IMR-90 (cell line): ENCODE results near the gene CNTLN. TPM values are rescaled to one million over a fixed set of nuclear protein-coding genes. Genes with fewer than 3 reads are reported as not detected.

Experiments
- ATAC-seq: fragments of 200-7000 bp; cut with Tn5 transposase; 2 replicates; pipeline ENCODE4 v1.9.1; 2020; ENCODE audit warnings: low read depth, mild to moderate bottlenecking, moderate library complexity
- BruUV-seq: library from RNA; stranded (reverse); fragments of 400-500 nt; replicated peaks from 2 replicates; lab custom pipeline; 2021; lab: Mats Ljungman, UMichigan
- CTCF ChIA-PET: fragments of 300-600 bp; formaldehyde crosslinking; extraction: SDS; loops from one replicate; lab custom pipeline; 2021; ENCODE audit warnings: antibody characterized with exemption; lab: Yijun Ruan, JAX
- POLR2A ChIA-PET: fragments of 300-600 bp; sonication (Branson Sonifier 250); formaldehyde crosslinking; loops from one replicate; lab custom pipeline; 2022; ENCODE audit warnings: antibody characterized with exemption; ENCODE audit not compliant: unreplicated experiment; lab: Charles Lee
- DNase-seq: peaks from one replicate; pipeline ENCODE4 v3.0.0; 2013
- H2AFZ ChIP-seq: replicated peaks from 2 replicates; pipeline ENCODE3; 2013; ENCODE audit warnings: low read length, mild to moderate bottlenecking; ENCODE audit not compliant: poor library complexity
- H2AK5ac ChIP-seq: 2 replicates; pipeline ENCODE4 v1.6.1; 2013; ENCODE audit warnings: low read depth, low read length, inconsistent platforms
- H2AK9ac ChIP-seq: replicated peaks from 2 replicates; pipeline ENCODE3; 2013; ENCODE audit warnings: mild to moderate bottlenecking, low read depth, low read length, moderate library complexity; ENCODE audit not compliant: poor library complexity
- H2BK120ac ChIP-seq: 2 replicates; pipeline ENCODE4 v1.6.1; 2013; ENCODE audit warnings: low read depth, low read length, inconsistent platforms
- H2BK15ac ChIP-seq: 3 replicates; pipeline ENCODE4 v1.6.1; 2013; ENCODE audit warnings: low read depth, low read length, inconsistent platforms
- H2BK20ac ChIP-seq: 2 replicates; pipeline ENCODE4 v1.6.1; 2013; ENCODE audit warnings: low read depth, mild to moderate bottlenecking, inconsistent platforms, low read length, moderate library complexity
- H2BK5ac ChIP-seq: 2 replicates; pipeline ENCODE4 v1.6.1; 2013; ENCODE audit warnings: mild to moderate bottlenecking, low read depth, low read length, inconsistent platforms; ENCODE audit not compliant: poor library complexity, severe bottlenecking
- H3K14ac ChIP-seq: replicated peaks from 2 replicates; pipeline ENCODE4 v1.6.1; 2013; ENCODE audit warnings: low read depth, low read length, inconsistent platforms
- H3K18ac ChIP-seq: 2 replicates; pipeline ENCODE4 v1.6.1; 2013; ENCODE audit warnings: low read depth, low read length, control low read depth
- H3K23ac ChIP-seq: 2 replicates; pipeline ENCODE4 v1.6.1; 2013; ENCODE audit warnings: low read depth, low read length, inconsistent platforms
- H3K27ac ChIP-seq: 2 replicates; pipeline ENCODE4 v1.5.1; 2013; ENCODE audit warnings: mild to moderate bottlenecking, control low read depth, low read length; ENCODE audit not compliant: insufficient read depth
- H3K27me3 ChIP-seq: 2 replicates; pipeline ENCODE4 v1.6.1; 2013; ENCODE audit warnings: low read length; ENCODE audit not compliant: control insufficient read depth, insufficient read depth
- H3K36me3 ChIP-seq: 2 replicates; pipeline ENCODE4 v1.6.1; 2013; ENCODE audit warnings: low read length, mixed read lengths; ENCODE audit not compliant: control insufficient read depth, insufficient read depth
- H3K4ac ChIP-seq: 2 replicates; pipeline ENCODE4 v1.6.1; 2013; ENCODE audit warnings: low read depth, low read length, inconsistent platforms
- H3K4me1 ChIP-seq: 2 replicates; pipeline ENCODE4 v1.6.1; 2013; ENCODE audit warnings: low read length, mixed read lengths; ENCODE audit not compliant: control insufficient read depth, insufficient read depth
- H3K4me2 ChIP-seq: 2 replicates; pipeline ENCODE4 v1.6.1; 2013; ENCODE audit warnings: low read depth, mild to moderate bottlenecking, control low read depth, low read length, moderate library complexity
- H3K4me3 ChIP-seq: 2 replicates; pipeline ENCODE4 v1.5.1; 2013; ENCODE audit warnings: low read depth, mild to moderate bottlenecking, control low read depth, low read length, moderate library complexity; ENCODE audit not compliant: insufficient read depth
- H3K56ac ChIP-seq: 2 replicates; pipeline ENCODE4 v1.6.1; 2013; ENCODE audit warnings: low read length, inconsistent platforms; ENCODE audit not compliant: insufficient read depth; ENCODE audit errors: extremely low read depth
- H3K79me1 ChIP-seq, 2 experiments: 2 replicates each; pipeline ENCODE4 v1.6.1; 2013; ENCODE audit warnings: low read length in 2 of 2, inconsistent platforms in 1 of 2, low read depth in 1 of 2
- H3K9ac ChIP-seq: 2 replicates; pipeline ENCODE4 v1.6.1; 2013; ENCODE audit warnings: low read depth, low read length, control low read depth
- H3K9me1 ChIP-seq: 2 replicates; pipeline ENCODE4 v1.6.1; 2013; ENCODE audit warnings: low read length, inconsistent platforms; ENCODE audit not compliant: insufficient read depth
- H3K9me3 ChIP-seq: 2 replicates; pipeline ENCODE4 v1.6.1; 2013; ENCODE audit warnings: low read length; ENCODE audit not compliant: control insufficient read depth, insufficient read depth
- H4K20me1 ChIP-seq: 2 replicates; pipeline ENCODE4 v1.6.1; 2013; ENCODE audit warnings: low read length, inconsistent platforms; ENCODE audit not compliant: insufficient read depth
- H4K5ac ChIP-seq: 2 replicates; pipeline ENCODE4 v1.6.1; 2013; ENCODE audit warnings: mild to moderate bottlenecking, low read depth, low read length, control low read depth
- H4K8ac ChIP-seq, 2 experiments: 2 replicates each; pipeline ENCODE4 v1.6.1; 2013; ENCODE audit warnings: low read depth in 2 of 2, low read length in 2 of 2, control low read depth in 1 of 2, inconsistent platforms in 1 of 2
- H4K91ac ChIP-seq: 2 replicates; pipeline ENCODE4 v1.6.1; 2013; ENCODE audit warnings: low read depth, low read length, inconsistent platforms; ENCODE audit not compliant: insufficient read depth
- BHLHE40 ChIP-seq: fragments of 150-350 bp; IDR thresholded peaks from 2 replicates; pipeline ENCODE4 v1.6.1; 2016; ENCODE audit warnings: mild to moderate bottlenecking, low read depth, low read length
- CEBPB ChIP-seq: IDR thresholded peaks from 2 replicates; pipeline ENCODE4 v1.6.1; 2012; ENCODE audit warnings: low read depth, low read length, improper control_type of control experiment
- CHD1 ChIP-seq: IDR thresholded peaks from 2 replicates; pipeline ENCODE4 v1.6.1; 2012; ENCODE audit warnings: low read depth, low read length, improper control_type of control experiment
- CTCF ChIP-seq: conservative IDR thresholded peaks from 2 replicates; pipeline ENCODE4 v1.5.1; 2012; ENCODE audit warnings: mild to moderate bottlenecking, low read depth, low read length, improper control_type of control experiment
- ELK1 ChIP-seq: fragments of 150-350 bp; IDR thresholded peaks from 2 replicates; pipeline ENCODE4 v1.6.1; 2016; ENCODE audit warnings: low read depth, mild to moderate bottlenecking, low read length, moderate library complexity, borderline replicate concordance
- FOS ChIP-seq: fragments of 150-350 bp; IDR thresholded peaks from 2 replicates; pipeline ENCODE4 v1.6.1; 2016; ENCODE audit warnings: low read depth, low read length
- MAFK ChIP-seq: IDR thresholded peaks from 2 replicates; pipeline ENCODE4 v1.6.1; 2012; ENCODE audit warnings: low read depth, low read length, improper control_type of control experiment
- MAZ ChIP-seq: IDR thresholded peaks from 2 replicates; pipeline ENCODE4 v1.6.1; 2012; ENCODE audit warnings: low read depth, mild to moderate bottlenecking, low read length, improper control_type of control experiment, moderate library complexity, borderline replicate concordance
- MXI1 ChIP-seq: IDR thresholded peaks from 2 replicates; pipeline ENCODE4 v1.6.1; 2012; ENCODE audit warnings: low read depth, mild to moderate bottlenecking, low read length, moderate library complexity, borderline replicate concordance
- NFE2L2 ChIP-seq: fragments of 150-350 bp; IDR thresholded peaks from 2 replicates; pipeline ENCODE4 v1.6.1; 2016; ENCODE audit warnings: low read depth, mild to moderate bottlenecking, low read length
- POLR2A ChIP-seq: IDR thresholded peaks from 2 replicates; pipeline ENCODE4 v1.6.1; 2012; ENCODE audit warnings: mild to moderate bottlenecking, low read depth, low read length
- RAD21 ChIP-seq: IDR thresholded peaks from 2 replicates; pipeline ENCODE4 v1.6.1; 2012; ENCODE audit warnings: low read length, improper control_type of control experiment
- RCOR1 ChIP-seq: IDR thresholded peaks from 2 replicates; pipeline ENCODE4 v1.6.1; 2012; ENCODE audit warnings: mild to moderate bottlenecking, low read length, improper control_type of control experiment; ENCODE audit not compliant: insufficient replicate concordance
- RFX5 ChIP-seq: IDR thresholded peaks from 2 replicates; pipeline ENCODE4 v1.8.0; 2012; ENCODE audit warnings: low read depth, mild to moderate bottlenecking, low read length, moderate library complexity
- SMC3 ChIP-seq: fragments of 150-350 bp; IDR thresholded peaks from 2 replicates; pipeline ENCODE4 v1.6.1; 2016; ENCODE audit warnings: low read depth, mild to moderate bottlenecking, antibody characterized with exemption, low read length, moderate library complexity
- USF2 ChIP-seq: fragments of 150-350 bp; IDR thresholded peaks from 2 replicates; pipeline ENCODE4 v1.6.1; 2017; ENCODE audit warnings: mild to moderate bottlenecking, antibody characterized with exemption, low read length, low read depth
- WGBS, 2 experiments: methylation state at CpG; one replicate each; pipeline versions ENCODE4 v1.1.5 to v1.1.7; 2013; ENCODE audit warnings: missing lambda C conversion rate in 2 of 2; ENCODE audit not compliant: insufficient read length in 1 of 2; ENCODE audit errors: extremely low coverage in 2 of 2; 5-methylcytosine and 5-hydroxymethylcytosine counted together
- dilution Hi-C: fragments of 300-500 bp; cut with HindIII; formaldehyde crosslinking; loops from one replicate; pipeline ENCODE4 v1.14.3; 2018; ENCODE audit warnings: low sequenced_read_pairs; ENCODE audit not compliant: unreplicated experiment
- in situ Hi-C: fragments of 300-500 bp; cut with MboI; formaldehyde crosslinking; loops from 3 replicates; pipeline ENCODE4 v1.14.3; 2019; ENCODE audit warnings: low sequenced_read_pairs, inconsistent platforms, mixed read lengths
- intact Hi-C: fragments of 100-400 bp; cut with micrococcal nuclease; formaldehyde crosslinking; loops from 2 replicates; pipeline ENCODE4 v1.10.0; 2022
- polyA plus RNA-seq, 3 experiments: library from polyadenylated mRNA; depleted of rRNA; stranded (reverse); fragments of >200 nt; gene quantifications; 2 replicates each; pipeline ENCODE4 v1.2.3, GENCODE V29; 2012; ENCODE audit warnings: low replicate concordance in 1 of 3
- total RNA-seq: library from RNA; depleted of rRNA; stranded (reverse); fragments of >200 nt; gene quantifications from 2 replicates; pipeline ENCODE4 v1.2.3, GENCODE V29; 2012

The CNTLN gene
- total and polyA plus RNA-seq, 2 of the 4 experiments (the other 2 are of a cell fraction) = 3.8 to 5.9 TPM

- ChIA-PET CTCF (no interaction called here), POLR2A (no interaction called here)
- no peaks in the 10 kb centered on the region for H3K27me3 ChIP-seq
- peaks cover 16% of the 10 kb centered on the region in 2 experiments for H3K79me1 ChIP-seq
- H2AFZ ChIP-seq = no peak overlapping the region
- H4K91ac ChIP-seq = no peak overlapping the region
- H3K4me3 ChIP-seq = no peak overlapping the region
- no peak for TF ChIP-seq MAZ
- TF ChIP-seq POLR2A = no peak
- TF ChIP-seq MXI1 = no peak
- TF ChIP-seq RAD21 = no peak
- TF ChIP-seq RFX5 = no peak
- no peak for TF ChIP-seq CHD1
- no peak for TF ChIP-seq ELK1
- no peak for TF ChIP-seq NFE2L2
- TF ChIP-seq RCOR1 = no peak
- no peak for TF ChIP-seq CEBPB
- TF ChIP-seq SMC3 = no peak
- no peak for TF ChIP-seq USF2
- no peak for TF ChIP-seq MAFK
- TF ChIP-seq BHLHE40 = no peak
- TF ChIP-seq FOS = no peak
- no peak for TF ChIP-seq CTCF
- H3K9ac ChIP-seq = no peak overlapping the region
- no peak overlapping the region for H2BK5ac ChIP-seq
- peaks cover 3% of the 10 kb centered on the region; the same call in 1 of the 2 replicates for H4K20me1 ChIP-seq
- no peaks in the 10 kb centered on the region for H3K9me1 ChIP-seq
- no peak overlapping the region for H2BK20ac ChIP-seq
- no peaks in the 10 kb centered on the region for H3K4me1 ChIP-seq
- no peaks in the 10 kb centered on the region for H3K9me3 ChIP-seq
- no peak overlapping the region for H4K5ac ChIP-seq
- H3K36me3 ChIP-seq = no peaks in the 10 kb centered on the region
- H2AK5ac ChIP-seq = no peak overlapping the region
- DNase-seq = no peak
- H3K56ac ChIP-seq = no peak overlapping the region
- no peak overlapping the region for H3K14ac ChIP-seq
- no peak overlapping the region for H2AK9ac ChIP-seq
- BruUV-seq = no TSS peak
- in situ Hi-C loops = no loop called here
- H3K18ac ChIP-seq = no peak overlapping the region
- H4K8ac ChIP-seq = no peak overlapping the region
- no peak overlapping the region for H2BK15ac ChIP-seq
- no peak for ATAC-seq
- no peak overlapping the region for H3K4me2 ChIP-seq
- H2BK120ac ChIP-seq = no peak overlapping the region
- 100% methylated on average over 1 of the region's 7 CpGs; no CpG with 5 or more reads in 1 of the 2 experiments for WGBS, 2 experiments
- no peak overlapping the region for H3K23ac ChIP-seq
- no peak overlapping the region for H3K27ac ChIP-seq
- intact Hi-C loops = no loop called here
- no peak overlapping the region for H3K4ac ChIP-seq
- dilution Hi-C loops = no loop called here
These were observed 88.1 kb downstream of the CNTLN start for GRCh38 chr9:17222932-17223331.
